Parathyroid adenoma (tissue), 2 donors: ENCODE measurements around the gene TBC1D16.

ENCODE experiments used
- H2AFZ ChIP-seq: fragments of 300-600 bp; sonication (generic); one replicate; pipeline ENCODE4 v1.7.0; 2017; ENCODE audit warnings: antibody characterized with exemption, mild to moderate bottlenecking
- H3K27ac ChIP-seq: fragments of 300-600 bp; sonication (generic); one replicate; pipeline ENCODE4 v1.7.0; 2017
- H3K27me3 ChIP-seq: fragments of 300-600 bp; sonication (generic); one replicate; pipeline ENCODE4 v1.7.0; 2017; ENCODE audit warnings: low read length; ENCODE audit not compliant: control insufficient read depth, insufficient read depth
- H3K36me3 ChIP-seq: fragments of 300-600 bp; sonication (generic); one replicate; pipeline ENCODE4 v1.7.0; 2017; ENCODE audit warnings: low read length; ENCODE audit not compliant: control insufficient read depth, insufficient read depth
- H3K4me1 ChIP-seq: fragments of 300-600 bp; sonication (generic); one replicate; pipeline ENCODE4 v1.7.0; 2017; ENCODE audit warnings: control low read depth
- H3K4me2 ChIP-seq: fragments of 300-600 bp; sonication (generic); one replicate; pipeline ENCODE4 v1.7.0; 2017; ENCODE audit warnings: low read length
- H3K4me3 ChIP-seq: fragments of 300-600 bp; sonication (generic); one replicate; pipeline ENCODE4 v1.7.0; 2017; ENCODE audit warnings: low read depth, low read length
- H3K79me2 ChIP-seq: fragments of 300-600 bp; sonication (generic); one replicate; pipeline ENCODE4 v1.7.0; 2017; ENCODE audit warnings: control low read depth
- H3K9ac ChIP-seq: fragments of 300-600 bp; sonication (generic); one replicate; pipeline ENCODE4 v1.7.0; 2017; ENCODE audit warnings: mild to moderate bottlenecking
- H3K9me3 ChIP-seq: fragments of 300-600 bp; sonication (generic); one replicate; pipeline ENCODE4 v1.7.0; 2017; ENCODE audit warnings: low read length; ENCODE audit not compliant: control insufficient read depth
- CTCF ChIP-seq: fragments of 300-600 bp; sonication (generic); IDR thresholded peaks from one replicate; pipeline ENCODE4 v1.7.0; 2017; ENCODE audit warnings: antibody characterized with exemption, mild to moderate bottlenecking
- donor health status: primary hyperparathyroidism.

The TBC1D16 gene

GRCh38 chr17:79946352-79947231 lies 89.1 kb downstream of the TBC1D16 start:
- no peak for TF ChIP-seq CTCF

GRCh38 chr17:79945591-79946255 lies 89.9 kb downstream of the TBC1D16 start:
- Histone ChIP-seq H3K79me2 (no peaks in the 10 kb centered on the region), H3K27me3 (no peaks in the 10 kb centered on the region), H3K4me1 (no peaks in the 10 kb centered on the region), H3K27ac (no peak overlapping the region), H3K4me2 (no peak overlapping the region), H3K36me3 (no peaks in the 10 kb centered on the region), H3K9ac (no peak overlapping the region), H3K9me3 (no peaks in the 10 kb centered on the region), H2AFZ (no peak overlapping the region), H3K4me3 (no peak overlapping the region)
- TF ChIP-seq CTCF: no peak

More at GRCh38 chr17:79946352-79947231, 89.1 kb downstream of the TBC1D16 start:
- H3K36me3 ChIP-seq: no peaks in the 10 kb centered on the region
- H3K9me3 ChIP-seq: no peaks in the 10 kb centered on the region
- H3K4me1 ChIP-seq: no peaks in the 10 kb centered on the region
- H3K4me3 ChIP-seq: no peak overlapping the region
- H3K4me2 ChIP-seq: no peak overlapping the region
- no peak overlapping the region for H3K9ac ChIP-seq
- no peak overlapping the region for H3K27ac ChIP-seq
- no peaks in the 10 kb centered on the region for H3K79me2 ChIP-seq
- H2AFZ ChIP-seq: no peak overlapping the region
- H3K27me3 ChIP-seq: no peaks in the 10 kb centered on the region

- Histone ChIP-seq H3K36me3 (no peaks in the 10 kb centered on the region), H2AFZ (no peak overlapping the region)
- no peak for TF ChIP-seq CTCF
Observed at GRCh38 chr17:79944821-79945391, 90.8 kb downstream of the TBC1D16 start.

GRCh38 chr17:79944251-79944812 lies 91.3 kb downstream of the TBC1D16 start:
- TF ChIP-seq CTCF: no peak
- no peaks in the 10 kb centered on the region for H3K9me3 ChIP-seq
- H2AFZ ChIP-seq: no peak overlapping the region
- no peaks in the 10 kb centered on the region for H3K27me3 ChIP-seq
- no peak overlapping the region for H3K4me2 ChIP-seq
- no peak overlapping the region for H3K4me3 ChIP-seq
- no peaks in the 10 kb centered on the region for H3K36me3 ChIP-seq
- H3K9ac ChIP-seq: no peak overlapping the region
- no peak overlapping the region for H3K27ac ChIP-seq
- H3K4me1 ChIP-seq: no peaks in the 10 kb centered on the region
- no peaks in the 10 kb centered on the region for H3K79me2 ChIP-seq

More at GRCh38 chr17:79944821-79945391, 90.8 kb downstream of the TBC1D16 start:
- Histone ChIP-seq H3K4me3 (no peak overlapping the region), H3K9ac (no peak overlapping the region), H3K9me3 (no peaks in the 10 kb centered on the region), H3K79me2 (no peaks in the 10 kb centered on the region), H3K4me1 (no peaks in the 10 kb centered on the region), H3K27me3 (no peaks in the 10 kb centered on the region), H3K4me2 (no peak overlapping the region), H3K27ac (no peak overlapping the region)
